WERI-Rb-1 (cell line): ENCODE measurements around the gene MAPKAP1.

Source experiments
- DNase-seq: peaks from one replicate; pipeline ENCODE4 v3.0.0-alpha.2; 2020
- H3K27ac ChIP-seq: fragments of 250-450 bp; sonication (Bioruptor Pico); 2 replicates; pipeline ENCODE4 v1.5.1; 2020; ENCODE audit warnings: mild to moderate bottlenecking, moderate library complexity
- H3K27me3 ChIP-seq: fragments of 250-450 bp; sonication (Bioruptor Pico); 2 replicates; pipeline ENCODE4 v1.5.1; 2021; ENCODE audit warnings: mild to moderate bottlenecking, low read depth, moderate library complexity; ENCODE audit not compliant: insufficient read depth, severe bottlenecking
- H3K36me3 ChIP-seq: fragments of 250-450 bp; sonication (Bioruptor Pico); 2 replicates; pipeline ENCODE4 v1.5.1; 2020; ENCODE audit warnings: mild to moderate bottlenecking, moderate library complexity
- H3K4me3 ChIP-seq: 2 replicates; pipeline ENCODE4 v1.5.1; 2011; ENCODE audit warnings: low read depth, mild to moderate bottlenecking, control low read depth, low read length
- H3K9me3 ChIP-seq: fragments of 250-450 bp; sonication (Bioruptor Pico); 2 replicates; pipeline ENCODE4 v1.5.1; 2021; ENCODE audit warnings: mild to moderate bottlenecking, moderate library complexity; ENCODE audit not compliant: severe bottlenecking
- CTCF ChIP-seq: IDR thresholded peaks from 2 replicates; pipeline ENCODE4 v1.5.1; 2011; ENCODE audit warnings: low read depth, mild to moderate bottlenecking, control low read depth, inconsistent platforms, low read length

Gene MAPKAP1

GRCh38 chr9:125497906-125498305, 209.1 kb downstream of the MAPKAP1 start:
- DNase-seq = no peak
- H3K27me3 ChIP-seq = no peaks in the 10 kb centered on the region
- H3K4me3 ChIP-seq = no peak overlapping the region
- no peaks in the 10 kb centered on the region for H3K9me3 ChIP-seq
- TF ChIP-seq CTCF = no peak
- no peak overlapping the region for H3K27ac ChIP-seq
- no peaks in the 10 kb centered on the region for H3K36me3 ChIP-seq

GRCh38 chr9:125497478-125497877, 209.5 kb downstream of the MAPKAP1 start:
- H3K27me3 ChIP-seq = no peaks in the 10 kb centered on the region
- no peak for DNase-seq
- no peaks in the 10 kb centered on the region for H3K9me3 ChIP-seq
- TF ChIP-seq CTCF = no peak
- H3K27ac ChIP-seq = no peak overlapping the region
- no peaks in the 10 kb centered on the region for H3K36me3 ChIP-seq
- H3K4me3 ChIP-seq = no peak overlapping the region

- H3K4me3 ChIP-seq = no peak overlapping the region
- no peaks in the 10 kb centered on the region for H3K27me3 ChIP-seq
- H3K36me3 ChIP-seq = no peaks in the 10 kb centered on the region
- no peak for DNase-seq
- no peak for TF ChIP-seq CTCF
- no peak overlapping the region for H3K27ac ChIP-seq
- H3K9me3 ChIP-seq = no peaks in the 10 kb centered on the region
These were observed 210.6 kb downstream of the MAPKAP1 start for GRCh38 chr9:125496313-125496834.

GRCh38 chr9:125495172-125496119, 211.6 kb downstream of the MAPKAP1 start:
- Histone ChIP-seq H3K27ac (no peak overlapping the region), H3K4me3 (no peak overlapping the region), H3K9me3 (no peaks in the 10 kb centered on the region), H3K36me3 (no peaks in the 10 kb centered on the region), H3K27me3 (no peaks in the 10 kb centered on the region)
- TF ChIP-seq CTCF = no peak
- no peak for DNase-seq

GRCh38 chr9:125494653-125494915, 212.4 kb downstream of the MAPKAP1 start:
- H3K4me3 ChIP-seq = no peak overlapping the region
- no peaks in the 10 kb centered on the region for H3K9me3 ChIP-seq
- peak overlapping the region; percentile 37 for H3K27ac ChIP-seq
- no peaks in the 10 kb centered on the region for H3K36me3 ChIP-seq
- TF ChIP-seq CTCF = no peak
- H3K27me3 ChIP-seq = no peaks in the 10 kb centered on the region
- DNase-seq = no peak
